GM19240 (cell line): Measurements from ENCODE around the gene TFEB.

Experiments
- DNase-seq: peaks from one replicate; pipeline ENCODE4 v3.0.0; 2011; ENCODE audit warnings: low spot score; ENCODE audit not compliant: insufficient read length

Gene TFEB

DNA sequence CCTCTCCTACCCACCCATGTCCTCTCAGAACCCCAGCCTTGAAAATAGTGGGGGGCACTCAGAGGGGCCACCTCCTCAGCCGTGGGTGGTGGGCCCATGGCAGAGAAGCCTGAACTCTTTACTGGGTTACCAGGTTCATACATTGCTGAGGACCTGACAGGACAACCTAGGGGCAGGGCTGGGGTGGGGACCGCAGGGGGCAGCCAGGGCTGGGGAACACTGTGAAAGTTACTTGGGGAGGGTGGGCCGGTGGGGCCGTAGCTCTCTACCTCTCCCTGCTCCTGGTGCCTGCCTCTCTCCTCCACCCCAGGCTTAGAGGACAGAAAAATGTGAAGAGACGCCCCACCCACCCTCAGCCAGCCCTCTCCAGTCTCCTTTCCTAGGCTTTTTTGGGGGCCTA lies 81.7 kb downstream of the TFEB start:
- no peak for DNase-seq

DNA sequence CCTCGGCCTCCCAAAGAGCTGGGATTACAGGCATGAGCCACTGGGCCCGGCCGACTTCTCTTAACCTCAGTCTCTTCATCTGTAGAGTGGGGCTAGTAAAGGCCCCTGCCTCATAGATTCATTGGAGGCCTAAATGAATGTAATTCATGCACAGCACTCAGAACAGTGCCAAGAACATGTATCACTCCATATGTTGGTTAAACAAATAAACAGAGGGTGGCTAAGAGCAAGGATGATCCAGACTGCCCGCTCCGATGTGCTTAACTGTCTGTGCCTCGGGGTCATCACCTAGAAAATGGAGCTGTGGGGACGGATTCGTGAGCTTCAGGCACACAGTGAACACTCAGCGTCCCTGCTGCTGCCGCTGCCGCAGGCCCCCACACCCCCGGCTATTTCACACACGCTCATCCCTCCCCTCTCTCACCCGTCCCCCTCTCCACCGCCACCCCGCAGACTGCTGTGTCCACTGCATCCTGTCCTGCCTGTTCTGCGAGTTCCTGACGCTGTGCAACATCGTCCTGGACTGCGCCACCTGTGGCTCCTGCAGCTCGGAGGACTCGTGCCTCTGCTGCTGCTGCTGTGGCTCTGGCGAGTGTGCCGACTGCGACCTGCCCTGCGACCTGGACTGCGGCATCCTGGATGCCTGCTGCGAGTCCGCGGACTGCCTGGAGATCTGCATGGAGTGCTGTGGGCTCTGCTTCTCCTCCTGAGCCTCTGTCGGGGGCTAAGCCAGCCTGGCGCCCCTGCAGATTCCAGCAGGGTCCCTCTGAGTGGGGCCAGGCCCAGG lies 82.3 kb downstream of the TFEB start:
- no peak for DNase-seq

DNA sequence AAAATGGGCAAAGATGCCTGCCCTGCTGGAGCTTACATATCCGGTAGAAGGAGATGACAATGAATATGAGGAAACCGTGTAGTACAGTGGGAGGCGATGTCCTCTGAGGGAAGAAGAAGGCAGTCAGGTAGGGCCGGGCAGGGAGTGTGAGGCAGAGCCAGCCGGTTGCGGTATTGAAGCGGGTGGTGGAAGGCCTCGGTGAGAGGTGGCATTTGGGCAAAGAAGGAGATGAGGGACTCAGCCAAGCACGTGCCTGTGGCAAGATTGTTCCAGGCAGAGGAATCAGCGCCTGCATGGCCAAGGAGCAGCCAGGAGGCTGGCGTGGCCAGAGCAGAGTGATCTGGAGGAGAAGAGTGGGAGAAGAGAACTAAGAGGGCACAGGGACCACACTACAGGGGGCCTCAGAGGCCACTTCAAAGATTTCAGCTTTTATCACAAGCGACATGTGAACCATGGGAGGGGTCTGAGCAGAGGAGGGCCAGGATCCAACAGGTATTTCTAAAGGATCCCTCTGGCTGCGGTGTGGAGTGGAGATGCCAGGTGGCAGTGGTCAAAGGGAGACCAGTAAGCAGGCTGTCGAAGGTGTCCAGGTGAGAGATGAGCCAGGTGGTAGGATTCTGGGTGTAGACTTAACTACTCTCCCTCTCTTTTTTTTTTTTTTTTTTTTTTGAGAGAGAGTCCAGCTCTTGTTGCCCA lies 83.3 kb downstream of the TFEB start:
- no peak for DNase-seq

DNA sequence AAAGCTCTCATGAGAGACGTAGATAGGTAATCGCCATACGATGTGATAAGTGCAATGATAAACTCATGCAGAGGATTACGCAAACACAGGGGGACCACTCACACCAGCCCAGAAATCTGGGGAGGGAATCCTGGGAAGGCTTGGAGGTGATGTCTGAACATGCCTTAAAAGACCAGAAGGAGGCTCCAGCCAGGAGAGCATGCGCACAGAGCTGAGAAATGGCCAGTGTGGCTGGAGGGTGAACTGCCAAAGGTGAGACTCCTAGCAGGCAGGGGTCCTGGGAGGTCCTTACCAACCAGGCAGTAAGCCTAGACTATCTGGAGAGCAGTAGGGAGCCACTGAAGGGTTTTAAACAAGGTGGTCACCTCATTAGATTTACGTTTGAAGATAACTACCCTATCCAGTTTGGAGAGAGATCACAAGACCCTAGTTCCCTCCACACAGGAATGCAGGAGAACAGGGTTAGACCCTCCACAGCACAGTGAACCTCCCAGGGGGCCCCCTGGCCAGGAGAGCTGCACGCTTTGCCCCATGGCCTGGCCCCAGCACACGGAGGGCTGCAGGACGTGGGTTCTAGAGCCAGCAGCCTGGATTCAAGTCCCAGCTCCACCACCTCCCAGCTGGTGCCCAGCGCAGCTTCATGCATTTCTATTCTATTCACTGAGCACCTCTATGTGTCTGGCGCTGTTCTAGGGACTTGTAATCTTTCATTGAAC lies 84.0 kb downstream of the TFEB start:
- DNase-seq, result no peak

DNA sequence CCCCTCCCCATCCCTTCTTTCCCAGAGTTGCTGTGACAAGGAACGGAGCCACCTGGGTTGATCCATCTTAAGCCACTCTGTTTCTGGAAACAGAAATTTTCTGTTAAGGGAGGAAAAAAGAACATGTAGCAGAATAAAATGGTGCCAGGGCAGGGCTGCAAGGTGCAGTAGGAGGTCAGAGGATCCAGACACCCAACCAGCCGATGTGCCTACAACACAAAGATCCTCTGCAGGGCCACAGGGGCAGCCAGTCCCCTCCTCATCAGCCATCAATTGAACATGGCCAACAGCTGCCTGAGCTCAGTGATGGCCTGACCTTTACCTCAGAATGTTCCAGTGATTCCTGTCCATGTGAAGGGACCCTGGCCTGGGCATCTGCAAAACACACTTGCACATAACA lies 85.3 kb downstream of the TFEB start:
- no peak for DNase-seq

DNA sequence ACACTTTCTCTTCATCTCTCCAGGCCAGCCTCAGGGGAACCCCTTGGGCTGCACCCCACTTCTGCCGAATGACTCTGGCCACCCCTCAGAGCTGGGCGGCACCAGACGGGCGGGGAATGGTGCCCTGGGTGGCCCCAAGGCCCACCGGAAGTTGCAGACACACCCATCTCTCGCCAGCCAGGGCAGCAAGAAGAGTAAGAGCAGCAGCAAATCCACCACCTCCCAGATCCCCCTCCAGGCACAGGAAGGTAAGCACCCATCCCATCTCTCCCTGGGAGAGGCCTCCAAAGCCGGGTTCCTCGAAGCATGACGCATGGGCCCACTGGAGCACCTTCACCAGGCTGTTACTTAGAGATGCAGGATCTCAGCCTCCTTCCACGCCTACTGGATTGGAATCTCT lies 85.8 kb downstream of the TFEB start:
- no peak for DNase-seq

DNA sequence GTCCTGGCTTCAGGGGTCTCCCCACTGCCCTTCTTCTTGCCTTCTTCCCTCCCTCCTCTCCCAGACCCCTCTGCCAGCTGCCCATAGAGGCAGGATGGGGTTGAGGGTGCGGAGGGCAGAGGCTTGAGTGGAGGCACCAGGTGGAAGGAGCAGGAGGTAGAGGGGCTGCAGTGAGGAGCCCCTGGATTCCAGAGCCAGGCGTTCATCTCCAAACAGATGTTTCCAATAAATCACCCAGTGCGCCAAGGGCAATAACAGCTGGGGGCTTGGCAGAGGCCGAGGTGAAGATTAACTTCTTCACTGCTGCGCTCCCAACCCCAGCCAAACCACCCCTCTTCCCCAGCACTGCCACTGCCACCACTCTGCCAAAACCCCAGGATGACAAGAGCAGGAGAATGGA lies 86.5 kb downstream of the TFEB start:
- no peak for DNase-seq

DNA sequence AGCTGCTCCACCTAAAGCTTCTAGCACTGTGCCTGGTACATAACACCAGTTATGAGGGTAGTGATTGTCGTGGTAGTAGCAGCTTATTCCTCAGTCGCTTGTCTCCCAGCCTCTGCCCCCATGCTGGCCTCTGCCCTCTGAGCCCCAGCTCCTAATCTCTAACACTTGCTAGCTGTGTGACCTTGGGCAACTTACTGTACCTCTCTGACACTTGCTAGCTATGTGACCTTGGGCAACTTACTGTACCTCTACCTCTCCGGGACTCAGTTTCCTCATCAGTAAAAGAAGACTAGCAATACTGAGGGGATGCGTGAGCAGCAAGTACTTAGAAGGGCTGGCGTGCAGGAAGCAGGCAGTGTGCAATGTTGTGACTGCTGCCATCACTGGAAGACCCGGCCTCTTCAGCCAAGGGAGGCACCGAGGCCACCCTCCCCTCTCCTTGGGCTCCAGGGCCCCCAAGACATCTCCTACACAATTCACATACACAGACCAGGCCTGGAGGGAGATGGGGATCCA lies 87.3 kb downstream of the TFEB start:
- DNase-seq, result no peak

DNA sequence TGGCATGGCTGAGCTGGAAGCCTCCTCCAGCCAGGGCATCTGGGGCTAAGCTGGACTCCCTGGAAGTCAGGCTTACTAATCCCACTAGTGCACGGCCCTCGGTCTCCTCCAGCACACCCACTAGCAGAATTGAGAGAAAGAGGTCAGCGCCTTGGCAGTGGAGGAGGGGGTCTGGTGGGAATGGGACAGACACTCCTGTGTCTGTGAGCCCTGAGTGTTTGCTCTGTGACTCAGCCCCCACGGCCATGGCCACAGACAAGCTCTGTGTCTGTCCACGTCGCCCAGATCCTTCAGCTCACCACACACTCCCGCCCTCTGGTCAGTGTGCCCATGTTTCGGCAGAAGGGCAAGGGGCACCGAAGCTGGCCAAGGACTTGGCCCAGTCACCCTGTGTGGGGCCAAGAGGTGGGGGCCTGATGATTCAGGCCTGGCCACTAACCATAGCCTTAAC lies 88.3 kb downstream of the TFEB start:
- no peak for DNase-seq

DNA sequence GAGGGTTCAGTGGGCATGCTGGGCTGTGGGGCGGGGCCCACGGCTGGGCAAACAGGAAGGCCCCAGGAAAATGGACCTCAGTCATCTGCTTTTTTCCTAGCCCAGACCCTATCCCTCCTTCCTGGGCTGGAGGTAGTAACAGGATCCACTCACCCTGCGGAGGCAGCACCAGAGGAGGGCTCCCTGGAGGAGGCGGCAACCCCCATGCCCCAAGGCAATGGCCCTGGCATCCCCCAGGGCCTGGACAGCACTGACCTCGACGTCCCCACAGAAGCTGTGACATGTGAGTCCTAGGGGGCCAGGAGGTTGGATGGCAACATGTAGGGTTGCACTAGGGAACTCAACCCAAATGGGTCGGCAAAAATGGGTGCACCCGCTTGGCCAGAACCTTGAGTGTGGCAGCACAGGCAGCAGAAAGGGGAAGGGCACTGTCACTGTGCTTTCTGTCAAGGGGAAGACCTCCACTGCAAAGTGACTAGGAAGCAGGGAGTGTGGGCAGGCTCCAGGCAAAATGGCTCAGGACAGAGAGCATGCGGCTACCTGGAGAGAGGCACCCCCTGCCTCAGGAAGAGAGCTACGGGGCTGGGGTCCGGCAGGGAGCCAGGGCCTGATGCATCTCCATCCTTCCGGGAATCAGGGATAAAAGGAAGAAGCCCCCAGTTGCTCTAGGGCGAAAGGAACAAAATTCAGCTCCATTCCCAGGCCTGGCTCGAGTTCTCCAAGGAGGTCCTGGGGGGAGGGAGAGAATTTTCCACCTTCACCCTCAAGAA lies 89.2 kb downstream of the TFEB start:
- no peak for DNase-seq

DNA sequence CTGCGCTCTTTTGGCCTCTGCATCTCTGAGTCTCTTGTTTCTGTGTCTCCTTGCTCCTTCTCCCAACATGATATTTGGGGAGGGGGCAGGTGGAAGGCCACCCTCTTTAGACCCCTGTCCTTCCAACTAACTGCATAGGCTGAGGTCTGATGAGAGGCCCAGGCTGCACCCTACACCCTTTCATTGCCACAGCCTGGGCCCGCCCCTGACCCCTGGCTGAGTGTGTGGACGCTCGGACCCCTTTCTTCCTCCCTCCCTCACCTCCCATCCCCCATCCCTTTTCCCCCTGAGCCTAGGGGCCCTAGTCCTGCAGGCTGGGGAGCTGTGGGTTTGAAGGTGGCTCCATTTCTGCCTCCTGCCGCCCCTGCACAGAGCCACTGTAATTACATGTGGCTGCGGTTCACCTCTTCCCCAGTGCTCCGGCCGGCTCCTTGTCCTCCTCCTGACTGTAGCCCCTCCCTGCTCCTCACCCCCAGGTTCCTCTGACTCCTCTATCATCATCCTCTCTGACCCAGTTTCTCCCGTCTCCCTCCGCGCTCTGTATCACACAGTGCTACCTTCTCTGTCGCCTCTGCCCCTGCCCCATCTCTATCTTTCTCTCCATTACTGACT lies 90.3 kb downstream of the TFEB start:
- no peak for DNase-seq

DNA sequence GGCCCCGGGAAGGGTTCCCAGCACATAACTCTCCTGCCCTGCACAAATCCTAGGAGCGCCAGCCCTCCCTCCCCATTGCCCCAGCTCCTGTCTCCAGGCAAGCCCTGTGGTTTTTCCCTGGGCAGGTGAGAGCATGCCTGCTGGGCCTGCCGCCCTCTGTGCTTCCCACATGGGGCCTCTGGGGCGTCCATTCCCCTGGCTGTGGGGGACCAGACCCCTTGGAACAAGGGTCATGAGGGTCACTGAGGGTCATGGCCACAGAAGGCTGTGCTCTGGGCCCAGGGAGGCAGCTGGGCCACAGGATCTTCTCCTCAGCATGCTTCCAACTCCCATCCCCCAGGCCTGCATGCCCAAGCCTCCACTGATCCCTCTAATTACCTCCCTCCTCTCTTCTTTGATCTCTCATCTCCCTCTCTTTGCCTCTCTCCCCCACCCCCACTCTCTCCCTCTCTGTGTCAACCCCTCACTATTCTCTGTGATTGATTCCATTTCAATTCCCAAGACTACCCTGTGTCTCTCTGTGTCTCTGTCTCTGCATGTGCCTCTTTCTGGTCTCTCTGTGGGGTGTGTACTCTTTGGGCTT lies 91.0 kb downstream of the TFEB start:
- DNase-seq, result no peak

DNA sequence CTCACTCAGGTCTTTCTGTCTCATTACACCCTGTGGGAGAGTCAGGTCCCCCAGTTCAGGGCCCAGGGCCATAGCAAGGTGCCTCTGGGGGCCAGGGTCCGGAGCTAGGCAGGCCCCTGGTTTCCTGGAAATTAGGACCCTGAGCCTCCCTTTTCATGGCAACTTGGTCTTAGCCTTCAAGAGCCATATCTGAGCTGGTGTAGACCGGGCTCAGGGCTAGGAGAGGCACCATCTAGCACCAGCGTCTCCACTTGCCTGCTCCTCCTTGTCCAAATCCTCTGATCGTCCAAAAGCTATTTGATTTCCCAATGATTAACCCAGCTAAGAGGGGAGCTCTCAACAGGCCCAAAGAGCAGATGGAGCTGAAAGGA lies 91.5 kb downstream of the TFEB start:
- no peak for DNase-seq

DNA sequence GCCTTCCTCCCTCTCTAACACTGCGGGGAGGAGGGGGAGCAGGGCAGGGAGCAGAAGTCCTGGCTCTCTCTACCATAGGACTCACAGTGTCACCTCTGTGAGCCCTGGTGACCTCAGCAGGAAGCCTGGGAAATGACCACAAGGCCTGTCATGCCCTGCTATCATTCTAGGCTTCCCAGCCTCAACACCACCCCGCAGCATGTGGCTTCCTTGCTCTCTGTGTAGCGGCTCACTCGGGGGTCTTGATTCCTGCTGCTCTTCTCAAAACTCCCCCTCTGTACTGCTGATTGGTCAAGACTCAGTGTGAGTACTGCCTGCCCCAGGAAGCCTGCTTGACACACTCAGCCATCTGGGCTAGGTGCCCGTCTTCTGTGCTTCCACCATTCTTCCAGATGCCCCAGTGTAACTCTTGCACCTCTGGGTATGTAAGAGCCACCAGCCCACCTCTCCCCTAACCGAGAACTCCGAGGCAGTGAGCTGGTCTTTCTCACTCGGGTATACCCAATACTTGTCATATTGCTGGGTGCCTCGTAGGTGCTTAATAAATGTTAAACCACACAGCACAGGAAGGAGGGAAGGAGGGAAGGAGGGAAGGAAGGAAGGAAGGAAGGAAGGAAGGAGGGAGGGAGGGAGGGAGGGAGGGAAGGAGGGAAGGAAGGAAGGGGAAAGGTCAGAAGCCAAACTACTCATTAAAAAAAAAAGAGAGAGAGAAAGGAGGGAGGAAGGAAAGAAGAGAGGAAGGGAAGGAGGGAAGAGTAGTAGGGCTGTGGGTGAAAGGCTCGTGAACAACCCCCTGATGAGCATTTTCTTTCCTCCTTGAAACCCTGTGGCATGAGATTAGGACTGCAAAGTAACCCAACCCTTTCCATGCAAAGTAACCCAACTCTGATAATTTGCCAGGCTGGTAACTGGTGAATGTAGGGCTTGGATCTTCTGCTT lies 92.2 kb downstream of the TFEB start:
- no peak for DNase-seq

DNA sequence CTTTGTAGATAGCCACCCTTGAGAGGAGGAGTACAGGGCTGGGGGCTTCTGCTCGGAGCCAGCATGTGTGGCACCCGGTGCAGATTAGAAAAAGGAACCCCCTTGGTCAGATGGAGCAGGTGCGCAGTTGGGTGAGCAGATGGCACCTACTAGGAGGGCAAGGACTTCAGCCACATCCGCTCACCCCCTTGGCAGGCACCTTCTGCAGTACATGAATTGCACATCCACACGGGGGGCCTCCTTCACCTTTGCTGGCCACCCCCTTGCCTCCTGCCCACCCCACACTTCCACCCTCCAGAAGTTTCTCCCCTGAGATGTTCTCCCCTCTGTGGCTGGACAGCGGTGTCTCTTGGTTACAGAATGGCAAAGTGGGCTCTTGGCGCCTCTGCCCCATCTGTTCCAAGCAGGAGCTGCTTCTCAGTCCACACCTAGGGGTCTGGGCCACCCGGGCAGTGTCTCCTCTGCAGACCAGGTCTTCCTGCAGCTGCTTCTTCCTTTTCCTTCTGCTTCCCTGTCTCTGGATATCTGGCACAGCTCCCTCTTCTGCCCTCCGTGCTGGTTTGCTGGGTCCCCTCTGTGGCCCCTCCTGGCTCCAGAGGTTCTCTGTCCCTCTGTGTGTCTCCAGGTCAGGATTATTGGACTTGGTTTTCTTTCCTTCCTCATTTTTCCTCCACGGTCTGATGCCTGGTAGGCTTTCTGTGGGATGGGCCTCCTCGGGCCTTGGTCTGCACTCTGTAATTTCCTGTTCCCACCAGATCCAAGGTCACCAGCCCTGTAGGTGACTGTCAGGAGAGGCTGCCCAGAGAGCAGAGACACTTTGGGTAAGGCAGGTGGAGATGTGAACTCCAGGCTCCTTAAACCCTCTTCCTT lies 93.1 kb downstream of the TFEB start:
- DNase-seq, result no peak

DNA sequence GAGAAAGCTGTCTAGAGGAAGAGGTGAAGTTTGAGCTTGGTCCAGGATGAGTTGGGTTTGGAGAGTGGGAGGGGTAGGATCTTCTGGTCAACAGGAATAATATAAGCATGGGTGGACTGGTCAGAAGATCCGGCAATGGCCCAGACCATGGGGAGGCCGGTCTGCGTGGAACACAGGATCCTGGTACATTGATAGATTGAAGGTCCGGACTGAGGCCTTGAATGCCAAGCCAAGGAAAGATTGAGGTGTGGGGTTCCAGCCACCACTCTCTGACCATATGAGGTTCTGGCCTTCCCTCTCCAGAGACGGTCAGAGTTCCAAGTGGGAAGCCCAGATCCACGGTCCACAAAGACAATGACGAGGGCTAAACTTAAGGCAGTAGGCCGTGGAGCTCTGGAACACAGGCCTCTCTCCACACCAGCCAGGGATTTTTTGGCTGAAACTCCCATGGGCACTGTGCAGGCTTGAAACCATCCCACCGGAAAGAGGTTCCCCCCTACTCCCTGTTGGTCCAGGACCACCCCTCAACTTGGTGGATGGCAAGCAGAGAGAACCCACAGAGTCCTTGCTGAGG lies 94.0 kb downstream of the TFEB start:
- DNase-seq, result no peak

DNA sequence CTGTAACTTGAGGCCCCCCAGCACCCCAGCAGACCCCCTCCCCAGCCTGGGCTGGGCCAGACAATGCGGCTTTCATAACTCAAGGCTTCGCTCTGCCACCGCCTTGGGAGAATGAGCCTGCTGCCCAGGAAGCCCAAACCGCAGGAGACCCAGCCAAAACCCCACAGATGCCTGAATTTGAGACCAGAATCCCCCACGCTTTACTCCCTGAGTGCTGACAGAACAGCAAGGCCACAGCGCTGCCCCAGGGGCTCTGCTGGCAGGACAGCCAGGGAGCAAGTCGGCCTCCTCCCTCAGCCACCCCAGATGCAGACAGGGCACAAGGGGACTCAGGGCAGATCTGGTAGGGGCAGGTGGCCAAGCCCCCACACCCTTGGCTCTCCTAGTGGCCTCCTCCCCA lies 95.0 kb downstream of the TFEB start:
- no peak for DNase-seq

DNA sequence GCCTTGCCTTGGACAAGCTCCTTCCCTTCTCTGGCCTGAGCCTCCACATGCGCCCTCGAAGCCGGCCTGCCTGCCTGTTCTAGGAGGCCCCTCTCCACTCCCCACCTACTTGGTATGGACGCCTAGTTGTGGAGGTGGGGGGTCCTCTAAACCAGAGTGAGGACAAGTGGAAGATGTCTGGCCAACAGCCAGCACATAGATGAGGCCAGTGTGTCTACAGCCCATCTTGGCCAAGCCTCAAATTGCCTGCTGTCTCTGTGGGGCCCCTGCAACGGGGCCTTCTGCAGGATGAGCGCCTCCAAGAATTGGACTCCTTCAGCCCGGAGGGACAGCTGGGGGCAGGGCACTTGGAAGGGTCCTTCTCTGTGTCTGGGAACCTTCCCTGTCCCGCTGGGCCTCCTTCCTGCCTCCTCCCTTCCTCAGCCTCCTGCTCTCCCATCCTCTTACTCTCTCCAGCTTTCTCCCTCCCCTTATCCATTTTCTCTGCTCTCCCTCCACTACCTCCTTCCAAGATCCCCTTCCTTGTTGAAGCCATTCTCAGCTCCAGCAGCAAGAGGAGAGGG lies 95.5 kb downstream of the TFEB start:
- DNase-seq, result no peak
